PFSK-1 (cell line): ENCODE results near the gene POLG.

ENCODE experiments used
- FOXP2 ChIP-seq: optimal IDR thresholded peaks from 2 replicates; pipeline ENCODE3; 2011; ENCODE audit warnings: borderline replicate concordance, control low read depth, inconsistent platforms; ENCODE audit not compliant: insufficient read depth; ENCODE audit errors: extremely low read length, extremely low read depth
- POLR2AphosphoS5 ChIP-seq: IDR thresholded peaks from 2 replicates; pipeline ENCODE4 v1.6.1; 2012; ENCODE audit warnings: low read depth, mild to moderate bottlenecking, control low read depth, low read length, moderate library complexity
- REST ChIP-seq, 2 experiments: IDR thresholded peaks; 2 replicates each; pipeline versions ENCODE4 v1.6.1 to v1.8.0; 2011 to 2012; ENCODE audit warnings: low read depth in 2 of 2, low read length in 2 of 2, control low read depth in 1 of 2, inconsistent platforms in 1 of 2, mild to moderate bottlenecking in 1 of 2, moderate library complexity in 1 of 2; ENCODE audit not compliant: insufficient read depth in 1 of 2
- SIN3A ChIP-seq: IDR thresholded peaks from 2 replicates; pipeline ENCODE4 v1.6.1; 2012; ENCODE audit warnings: mild to moderate bottlenecking, low read length, moderate library complexity, borderline replicate concordance; ENCODE audit not compliant: insufficient read depth
- TAF1 ChIP-seq: IDR thresholded peaks from 2 replicates; pipeline ENCODE4 v1.6.1; 2012; ENCODE audit warnings: low read length, control low read depth, borderline replicate concordance; ENCODE audit not compliant: insufficient read depth

The POLG gene

GRCh38 chr15:89359471-89360293 lies 25.1 kb upstream of the POLG start:
- TF ChIP-seq REST (IDR thresholded peaks at IDR 0.05; ENCODE audit: insufficient read depth in 1 of 2, low read depth in 2 of 2, low read length in 2 of 2) (no peak), TAF1 (no peak), SIN3A (no peak), FOXP2 (no peak), POLR2AphosphoS5 (no peak)

GRCh38 chr15:89358755-89359439 lies 24.3 kb upstream of the POLG start:
- TF ChIP-seq REST (IDR thresholded peaks at IDR 0.05; ENCODE audit: insufficient read depth in 1 of 2, low read depth in 2 of 2, low read length in 2 of 2) (peak in 1 of 2 experiments; percentile 45; a peak in 1 of 4 replicates), FOXP2 (peak; percentile 82), POLR2AphosphoS5 (no peak)

GRCh38 chr15:89358435-89358754 lies 23.8 kb upstream of the POLG start:
- TF ChIP-seq POLR2AphosphoS5 (no peak), SIN3A (no peak)

- TF ChIP-seq FOXP2 = no peak
- TF ChIP-seq SIN3A = no peak
- no peak for TF ChIP-seq TAF1
- TF ChIP-seq REST (IDR thresholded peaks at IDR 0.05; ENCODE audit: insufficient read depth in 1 of 2, low read depth in 2 of 2, low read length in 2 of 2) = no peak
- TF ChIP-seq POLR2AphosphoS5 = no peak
These were observed 22.1 kb upstream of the POLG start for GRCh38 chr15:89356634-89357298.

GRCh38 chr15:89353991-89354390 lies 19.4 kb upstream of the POLG start:
- no peak for TF ChIP-seq REST (IDR thresholded peaks at IDR 0.05; ENCODE audit: insufficient read depth in 1 of 2, low read depth in 2 of 2, low read length in 2 of 2)
- no peak for TF ChIP-seq TAF1
